Measurements from ENCODE around the gene SS18.

The SS18 gene

GRCh38 chr18:26002375-26002910, 88.0 kb downstream of the SS18 start:
- no peak overlapping the region for H3K27ac ChIP-seq
- TF ChIP-seq, protein P1, sequence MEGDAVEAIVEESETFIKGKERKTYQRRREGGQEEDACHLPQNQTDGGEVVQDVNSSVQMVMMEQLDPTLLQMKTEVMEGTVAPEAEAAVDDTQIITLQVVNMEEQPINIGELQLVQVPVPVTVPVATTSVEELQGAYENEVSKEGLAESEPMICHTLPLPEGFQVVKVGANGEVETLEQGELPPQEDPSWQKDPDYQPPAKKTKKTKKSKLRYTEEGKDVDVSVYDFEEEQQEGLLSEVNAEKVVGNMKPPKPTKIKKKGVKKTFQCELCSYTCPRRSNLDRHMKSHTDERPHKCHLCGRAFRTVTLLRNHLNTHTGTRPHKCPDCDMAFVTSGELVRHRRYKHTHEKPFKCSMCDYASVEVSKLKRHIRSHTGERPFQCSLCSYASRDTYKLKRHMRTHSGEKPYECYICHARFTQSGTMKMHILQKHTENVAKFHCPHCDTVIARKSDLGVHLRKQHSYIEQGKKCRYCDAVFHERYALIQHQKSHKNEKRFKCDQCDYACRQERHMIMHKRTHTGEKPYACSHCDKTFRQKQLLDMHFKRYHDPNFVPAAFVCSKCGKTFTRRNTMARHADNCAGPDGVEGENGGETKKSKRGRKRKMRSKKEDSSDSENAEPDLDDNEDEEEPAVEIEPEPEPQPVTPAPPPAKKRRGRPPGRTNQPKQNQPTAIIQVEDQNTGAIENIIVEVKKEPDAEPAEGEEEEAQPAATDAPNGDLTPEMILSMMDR (conservative IDR thresholded peaks at IDR 0.05), result no peak

GRCh38 chr18:25998461-25998860, 92.0 kb downstream of the SS18 start:
- TF ChIP-seq, protein P1 (conservative IDR thresholded peaks at IDR 0.05), result no peak
- H3K27ac ChIP-seq, result no peak overlapping the region

GRCh38 chr18:25992566-25992965, 97.8 kb downstream of the SS18 start:
- TF ChIP-seq, protein P1 (conservative IDR thresholded peaks at IDR 0.05), result no peak
- no peak overlapping the region for H3K27ac ChIP-seq

DNA sequence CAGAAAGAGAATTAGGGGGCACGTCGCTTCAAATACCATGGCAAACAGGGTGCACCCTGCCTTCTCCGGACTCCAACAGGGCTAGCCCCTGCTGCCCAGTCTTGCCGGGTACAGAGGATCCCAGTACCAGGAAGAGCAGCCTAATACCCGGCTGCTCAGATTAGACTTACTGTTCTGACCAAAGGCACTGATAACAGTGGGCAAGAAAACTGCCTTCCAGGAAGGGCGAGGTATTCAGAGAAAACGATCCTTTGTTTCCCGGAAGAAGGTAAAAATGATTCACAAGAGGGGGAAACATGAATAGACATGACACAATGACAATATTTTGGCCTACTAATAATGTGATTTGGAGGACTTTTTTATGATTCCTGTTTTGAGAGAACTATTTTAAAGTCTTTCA, 99.9 kb downstream of the SS18 start:
- no peak overlapping the region for H3K27ac ChIP-seq
- TF ChIP-seq, protein P1 (conservative IDR thresholded peaks at IDR 0.05), result no peak

DNA sequence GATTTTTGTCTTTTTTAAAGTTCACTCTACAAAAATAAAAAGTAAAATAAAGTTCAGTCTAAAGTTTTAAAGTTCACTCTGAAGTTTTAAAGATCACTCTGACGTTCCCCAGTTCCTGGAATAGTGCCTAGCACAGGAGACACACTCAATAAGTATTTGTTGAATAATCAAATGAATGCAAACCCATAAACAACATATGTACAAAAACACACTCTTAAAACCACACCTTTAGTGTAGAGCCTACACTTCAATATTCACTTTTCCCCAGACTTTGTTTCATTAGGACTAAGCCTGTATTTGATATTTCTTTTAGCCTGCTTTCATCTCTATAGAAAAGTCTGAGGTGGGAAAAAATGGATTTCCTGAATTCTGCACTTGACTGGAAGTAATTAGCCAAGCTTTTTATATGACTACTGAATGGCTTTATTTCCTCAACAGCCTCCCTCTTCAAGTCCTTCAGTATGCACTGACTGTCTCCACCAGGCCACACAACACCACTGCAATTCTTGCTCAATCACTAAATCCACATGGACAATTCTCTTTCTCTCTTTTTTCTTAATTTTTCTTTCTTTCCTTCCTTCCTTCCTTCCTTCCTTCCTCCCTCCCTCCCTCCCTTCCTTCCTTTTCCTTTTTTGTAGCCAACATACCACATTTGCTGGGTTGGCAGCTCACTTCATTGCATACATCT, 104.6 kb downstream of the SS18 start:
- TF ChIP-seq, protein P1 (conservative IDR thresholded peaks at IDR 0.05), result no peak
- H3K27ac ChIP-seq, result no peak overlapping the region

DNA sequence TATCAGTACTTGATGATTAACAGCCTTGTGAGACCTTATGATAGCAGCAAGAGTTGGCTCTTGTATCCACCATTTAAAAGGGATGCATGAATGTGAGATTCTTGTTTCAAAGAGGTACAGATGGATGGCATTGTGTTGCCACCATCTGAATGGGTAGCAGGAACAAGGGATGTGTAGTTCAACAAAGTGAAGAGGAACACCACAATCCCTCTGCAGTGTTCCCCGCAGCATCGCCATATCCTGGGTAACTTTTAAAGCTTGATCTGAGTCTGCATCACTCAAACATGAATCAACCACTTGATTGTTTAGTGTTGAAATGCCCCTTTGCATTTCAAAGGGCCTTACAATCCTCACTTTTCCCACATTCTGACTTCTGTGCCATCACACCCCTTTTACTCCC, 106.7 kb downstream of the SS18 start:
- no peak overlapping the region for H3K27ac ChIP-seq
- TF ChIP-seq, protein P1 (conservative IDR thresholded peaks at IDR 0.05), result no peak

DNA sequence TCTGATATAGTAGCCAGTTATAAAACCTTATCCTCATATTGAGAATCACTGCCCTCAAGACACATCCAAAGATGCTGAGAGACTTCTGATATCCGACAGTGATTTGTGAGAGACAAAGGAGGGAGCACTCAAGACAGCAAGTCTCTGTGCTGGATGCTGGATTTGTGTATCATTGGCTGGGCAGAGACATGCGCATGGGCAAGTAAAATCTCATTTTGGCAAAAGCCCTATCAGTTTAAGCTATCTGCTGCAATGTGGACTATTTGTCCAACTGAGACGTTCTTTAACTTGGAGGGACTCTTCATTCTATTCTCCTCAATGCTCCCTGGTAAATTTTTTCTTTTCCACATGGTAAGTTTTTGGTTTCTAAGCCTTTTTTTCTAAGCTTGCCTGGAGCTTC, 107.5 kb downstream of the SS18 start:
- no peak overlapping the region for H3K27ac ChIP-seq
- TF ChIP-seq, protein P1 (conservative IDR thresholded peaks at IDR 0.05), result no peak

All from VCaP (cell line).